ENCODE results near the gene BRWD1.

Gene BRWD1

DNA sequence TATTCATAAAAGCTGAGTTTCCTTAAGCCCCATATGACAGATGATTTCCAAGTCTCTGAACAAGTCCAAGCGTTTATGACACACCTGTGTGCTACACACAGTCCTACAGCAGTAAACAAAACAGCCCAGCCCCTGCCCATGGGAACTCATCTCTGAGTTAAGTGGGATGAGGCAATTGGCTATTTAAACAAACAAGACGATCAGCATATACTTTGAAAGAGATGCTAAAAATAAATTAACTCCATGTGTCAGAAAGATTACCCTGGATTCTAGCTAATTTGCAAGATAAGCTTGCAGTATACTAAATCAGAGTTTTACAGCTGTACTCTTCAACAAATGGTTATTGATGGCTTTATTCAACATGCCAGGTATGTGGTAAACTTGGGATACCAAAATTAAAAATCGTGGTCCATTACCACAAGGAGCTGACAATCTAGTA, 137.1 kb downstream of the BRWD1 start:
- TF ChIP-seq, protein P1, sequence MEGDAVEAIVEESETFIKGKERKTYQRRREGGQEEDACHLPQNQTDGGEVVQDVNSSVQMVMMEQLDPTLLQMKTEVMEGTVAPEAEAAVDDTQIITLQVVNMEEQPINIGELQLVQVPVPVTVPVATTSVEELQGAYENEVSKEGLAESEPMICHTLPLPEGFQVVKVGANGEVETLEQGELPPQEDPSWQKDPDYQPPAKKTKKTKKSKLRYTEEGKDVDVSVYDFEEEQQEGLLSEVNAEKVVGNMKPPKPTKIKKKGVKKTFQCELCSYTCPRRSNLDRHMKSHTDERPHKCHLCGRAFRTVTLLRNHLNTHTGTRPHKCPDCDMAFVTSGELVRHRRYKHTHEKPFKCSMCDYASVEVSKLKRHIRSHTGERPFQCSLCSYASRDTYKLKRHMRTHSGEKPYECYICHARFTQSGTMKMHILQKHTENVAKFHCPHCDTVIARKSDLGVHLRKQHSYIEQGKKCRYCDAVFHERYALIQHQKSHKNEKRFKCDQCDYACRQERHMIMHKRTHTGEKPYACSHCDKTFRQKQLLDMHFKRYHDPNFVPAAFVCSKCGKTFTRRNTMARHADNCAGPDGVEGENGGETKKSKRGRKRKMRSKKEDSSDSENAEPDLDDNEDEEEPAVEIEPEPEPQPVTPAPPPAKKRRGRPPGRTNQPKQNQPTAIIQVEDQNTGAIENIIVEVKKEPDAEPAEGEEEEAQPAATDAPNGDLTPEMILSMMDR (IDR thresholded peaks at IDR 0.05; ENCODE audit: borderline replicate concordance, insufficient read depth, low read depth, low read length), result no peak
- no peak overlapping the region for H3K4me3 ChIP-seq (ENCODE audit: low read depth, low read length)

DNA sequence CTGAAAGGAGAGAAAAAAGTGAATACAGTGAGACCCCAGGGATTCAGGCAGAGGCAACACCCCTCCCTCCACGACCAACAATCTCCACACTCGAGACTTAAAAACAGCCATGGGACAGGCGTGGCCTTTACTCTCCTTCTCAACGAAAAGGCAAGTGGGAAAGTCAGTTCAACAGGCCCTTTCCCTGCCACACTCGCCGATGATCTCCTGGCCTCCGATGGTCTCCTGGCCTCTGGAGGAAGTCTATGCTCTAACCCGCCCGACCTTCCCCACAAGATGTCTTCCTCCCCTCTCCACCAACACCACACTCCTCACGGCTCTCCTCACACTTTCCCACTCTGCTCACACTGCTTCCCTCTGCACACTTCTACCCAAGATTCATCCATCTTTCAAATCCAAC, 137.8 kb downstream of the BRWD1 start:
- no peak overlapping the region for H3K4me3 ChIP-seq (ENCODE audit: low read depth, low read length)
- TF ChIP-seq, protein P1 (IDR thresholded peaks at IDR 0.05; ENCODE audit: borderline replicate concordance, insufficient read depth, low read depth, low read length), result no peak

- H3K4me3 ChIP-seq (ENCODE audit: low read depth, low read length), result no peak overlapping the region
- TF ChIP-seq, protein P1 (IDR thresholded peaks at IDR 0.05; ENCODE audit: borderline replicate concordance, insufficient read depth, low read depth, low read length), result no peak
Observed at GRCh38 chr21:39175154-39175553, 138.3 kb downstream of the BRWD1 start.

- H3K4me3 ChIP-seq (ENCODE audit: low read depth, low read length), result no peak overlapping the region
- TF ChIP-seq, protein P1 (IDR thresholded peaks at IDR 0.05; ENCODE audit: borderline replicate concordance, insufficient read depth, low read depth, low read length), result no peak
Observed at GRCh38 chr21:39173716-39174680, 139.4 kb downstream of the BRWD1 start.

DNA sequence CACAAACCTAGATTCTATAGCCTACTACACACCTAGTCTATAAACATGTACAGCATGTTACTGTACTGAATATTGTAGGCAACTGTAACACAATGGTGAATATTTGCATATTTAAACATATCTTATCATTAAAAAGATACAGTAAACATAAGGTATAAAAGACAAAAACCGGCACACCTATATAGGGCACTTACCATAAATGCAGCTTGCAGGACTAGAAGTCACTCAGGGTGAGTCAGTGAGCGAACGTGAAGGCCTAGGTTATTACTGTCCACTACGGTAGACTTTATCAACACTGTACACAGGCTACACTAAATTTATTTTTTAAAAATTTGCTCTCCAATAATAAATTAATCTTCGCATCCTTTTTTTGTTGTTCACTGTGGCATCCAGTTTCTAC, 143.5 kb downstream of the BRWD1 start:
- H3K4me3 ChIP-seq (ENCODE audit: low read depth, low read length), result no peak overlapping the region
- TF ChIP-seq, protein P1 (IDR thresholded peaks at IDR 0.05; ENCODE audit: borderline replicate concordance, insufficient read depth, low read depth, low read length), result no peak

DNA sequence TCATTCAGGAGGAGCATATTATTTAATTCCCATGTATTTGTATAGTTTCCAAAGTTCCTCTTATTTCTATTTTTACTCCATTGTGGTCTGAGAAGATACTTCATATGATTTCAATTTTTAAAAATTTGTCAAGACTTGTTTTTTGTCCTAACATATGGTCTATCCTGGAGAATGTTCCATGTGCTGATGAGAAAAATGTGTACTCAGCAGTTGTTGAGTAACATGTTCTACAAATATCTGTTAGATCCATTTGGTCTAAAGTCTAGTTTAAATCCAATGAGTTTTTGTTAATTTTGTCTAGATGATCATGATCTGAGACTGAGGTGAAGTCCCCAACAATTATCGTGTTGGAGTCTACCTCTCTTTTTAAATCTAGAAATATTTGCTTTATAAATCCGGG, 144.6 kb downstream of the BRWD1 start:
- no peak overlapping the region for H3K4me3 ChIP-seq (ENCODE audit: low read depth, low read length)
- TF ChIP-seq, protein P1 (IDR thresholded peaks at IDR 0.05; ENCODE audit: borderline replicate concordance, insufficient read depth, low read depth, low read length), result no peak

DNA sequence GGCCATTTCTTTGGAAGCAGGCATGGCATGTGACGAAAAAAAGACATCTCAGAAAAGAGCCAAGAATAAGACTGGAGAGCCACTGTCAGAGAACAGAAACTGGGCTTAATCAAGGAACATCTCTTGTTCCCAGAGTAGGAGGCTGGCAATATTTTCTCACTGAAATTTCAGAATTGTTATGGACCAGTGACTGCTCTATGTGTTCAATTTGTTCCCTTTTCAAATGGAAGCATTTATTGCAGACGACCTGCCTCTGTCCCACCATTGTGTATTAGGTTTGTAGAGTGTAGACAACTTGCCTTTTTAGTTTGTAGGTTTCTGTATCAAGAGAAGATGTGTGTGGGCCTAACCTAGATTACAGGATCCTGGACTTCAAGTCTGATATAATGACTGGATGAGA, 148.9 kb downstream of the BRWD1 start:
- no peak overlapping the region for H3K4me3 ChIP-seq (ENCODE audit: low read depth, low read length)
- TF ChIP-seq, protein P1 (IDR thresholded peaks at IDR 0.05; ENCODE audit: borderline replicate concordance, insufficient read depth, low read depth, low read length), result no peak
